Activated CD4-positive, alpha-beta T cell treated with anti-CD3 and anti-CD28 coated beads for 24 hours (primary cell): ENCODE measurements around the gene UNC80.

ENCODE experiments used
- DNase-seq, 2 donors: peaks; one replicate each; pipeline ENCODE4 v3.0.0-alpha.2; 2020; ENCODE audit warnings: low read depth in 2 of 2

Gene UNC80

DNA sequence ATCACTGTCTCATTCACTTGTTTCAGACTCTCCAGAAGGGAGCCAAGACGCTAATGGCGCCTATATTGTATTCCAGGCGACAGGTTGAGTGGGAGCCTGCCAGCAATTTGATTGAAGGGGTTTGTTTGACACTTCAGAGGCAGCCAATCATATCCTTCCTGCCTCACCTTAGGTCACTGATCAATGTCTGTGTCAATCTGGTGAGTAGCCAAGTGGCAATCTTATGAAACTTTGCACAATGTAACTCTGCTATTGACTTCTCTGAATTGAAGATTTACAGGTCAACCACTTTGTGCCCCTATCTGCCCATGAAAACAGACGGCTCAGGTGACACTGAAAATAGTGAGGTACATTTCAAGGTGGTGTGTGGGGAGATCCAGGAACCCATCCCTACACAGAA lies 198.1 kb downstream of the UNC80 start:
- no peak for DNase-seq

DNA sequence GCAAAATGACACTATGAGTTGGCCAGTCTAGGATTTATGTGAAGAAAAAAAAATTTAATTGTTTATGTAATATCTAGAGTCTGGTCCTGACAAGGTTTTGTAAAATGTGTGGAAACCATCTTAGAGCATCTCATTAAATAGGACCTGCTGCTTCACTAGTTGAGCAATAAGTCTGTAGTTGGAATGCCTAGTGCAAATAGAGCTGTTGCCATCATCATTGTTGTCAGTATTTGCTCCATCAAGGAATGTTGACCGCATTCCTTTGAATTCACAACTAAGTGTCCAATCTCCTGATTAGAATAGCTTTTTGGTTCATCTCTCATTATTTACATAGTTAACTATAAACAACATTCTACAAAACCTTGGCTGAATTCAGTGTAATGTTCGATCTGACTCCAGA lies 198.6 kb downstream of the UNC80 start:
- no peak for DNase-seq

DNA sequence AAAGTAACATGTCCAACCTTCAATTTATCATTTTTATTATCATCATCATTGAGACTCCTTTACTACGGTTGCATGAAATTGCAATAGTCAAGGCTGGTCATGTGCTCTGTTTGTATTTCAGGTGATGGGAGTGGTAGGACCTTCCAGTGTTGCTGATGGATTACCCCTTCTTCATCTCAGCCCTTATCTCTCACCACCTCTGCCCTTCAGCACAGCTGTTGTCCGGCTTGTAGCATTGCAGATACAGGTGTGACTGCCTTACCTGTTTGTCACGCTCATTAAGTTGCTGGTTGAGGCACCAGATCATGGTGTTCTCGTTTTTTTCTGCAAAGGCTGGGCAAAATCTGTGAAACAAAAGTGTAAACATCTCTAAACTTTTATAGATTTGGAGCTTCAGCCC lies 199.1 kb downstream of the UNC80 start:
- no peak for DNase-seq

DNA sequence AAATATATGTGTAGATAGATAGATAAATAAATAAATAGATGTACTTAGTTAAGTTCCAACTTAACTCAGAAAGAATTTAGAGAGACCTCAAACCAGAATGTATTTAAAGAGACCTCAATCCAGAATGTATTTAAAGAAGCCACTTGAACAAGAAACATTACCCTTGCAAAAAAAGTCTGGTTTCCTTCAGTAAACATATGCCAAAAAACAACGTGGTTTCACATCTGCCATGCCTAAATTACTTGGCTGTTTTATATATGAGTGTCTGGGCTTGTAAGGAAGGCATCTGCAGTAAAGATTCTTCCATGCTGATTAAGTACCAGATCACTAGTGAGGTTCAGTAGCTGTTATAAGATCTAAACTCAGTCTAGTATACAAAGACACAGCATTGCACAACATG lies 201.7 kb downstream of the UNC80 start:
- no peak for DNase-seq

DNA sequence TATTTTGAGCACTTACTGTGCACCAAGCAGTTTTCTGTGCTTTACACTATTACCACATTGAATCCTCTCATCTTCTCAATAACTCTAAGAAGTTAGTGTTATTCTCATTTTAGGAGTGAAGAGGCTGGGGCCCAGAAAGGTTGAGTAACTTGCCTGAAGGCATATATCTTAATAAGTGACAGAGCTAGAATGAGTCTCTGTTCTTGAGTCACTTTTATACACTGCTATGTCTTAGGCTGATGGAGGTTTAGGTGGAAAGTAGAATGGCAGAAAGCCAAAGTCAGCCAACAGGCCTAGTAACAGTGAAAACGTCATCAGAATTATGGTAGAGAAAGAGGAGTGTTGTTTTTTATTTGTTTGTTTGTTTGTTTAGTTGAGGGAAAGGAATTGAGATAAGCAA lies 202.9 kb downstream of the UNC80 start:
- no peak for DNase-seq

DNA sequence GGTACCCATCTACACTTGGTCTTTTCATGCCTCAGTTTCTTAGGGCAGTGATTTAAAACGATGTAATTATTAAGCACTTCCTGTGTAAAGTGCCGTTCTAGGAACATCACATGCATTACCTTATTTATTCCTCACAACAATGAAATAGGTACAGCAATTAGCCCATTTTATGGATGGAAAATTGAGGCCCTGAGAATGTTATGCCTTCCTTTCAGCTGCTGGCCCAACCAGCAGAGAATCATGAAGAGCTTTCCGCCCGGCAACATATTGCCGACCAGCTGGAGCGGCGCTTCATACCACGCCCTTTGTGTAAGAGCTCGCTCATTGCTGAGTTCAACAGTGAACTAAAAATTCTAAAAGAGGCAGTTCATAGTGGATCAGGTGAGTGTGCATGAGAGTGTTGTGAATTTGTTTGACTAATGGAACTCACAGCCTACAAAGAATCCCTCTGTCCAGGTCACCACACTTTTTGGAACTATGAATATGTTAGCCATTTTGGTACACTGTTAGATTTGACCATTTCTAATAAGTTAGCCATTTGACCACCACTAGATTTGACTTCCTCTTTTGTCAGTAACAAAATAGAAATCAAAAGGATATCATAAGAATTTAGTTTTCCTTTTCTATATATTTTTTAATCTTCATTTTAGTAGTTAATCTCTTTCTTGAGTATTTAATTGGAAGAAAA lies 205.2 kb downstream of the UNC80 start:
- DNase-seq = no peak

DNA sequence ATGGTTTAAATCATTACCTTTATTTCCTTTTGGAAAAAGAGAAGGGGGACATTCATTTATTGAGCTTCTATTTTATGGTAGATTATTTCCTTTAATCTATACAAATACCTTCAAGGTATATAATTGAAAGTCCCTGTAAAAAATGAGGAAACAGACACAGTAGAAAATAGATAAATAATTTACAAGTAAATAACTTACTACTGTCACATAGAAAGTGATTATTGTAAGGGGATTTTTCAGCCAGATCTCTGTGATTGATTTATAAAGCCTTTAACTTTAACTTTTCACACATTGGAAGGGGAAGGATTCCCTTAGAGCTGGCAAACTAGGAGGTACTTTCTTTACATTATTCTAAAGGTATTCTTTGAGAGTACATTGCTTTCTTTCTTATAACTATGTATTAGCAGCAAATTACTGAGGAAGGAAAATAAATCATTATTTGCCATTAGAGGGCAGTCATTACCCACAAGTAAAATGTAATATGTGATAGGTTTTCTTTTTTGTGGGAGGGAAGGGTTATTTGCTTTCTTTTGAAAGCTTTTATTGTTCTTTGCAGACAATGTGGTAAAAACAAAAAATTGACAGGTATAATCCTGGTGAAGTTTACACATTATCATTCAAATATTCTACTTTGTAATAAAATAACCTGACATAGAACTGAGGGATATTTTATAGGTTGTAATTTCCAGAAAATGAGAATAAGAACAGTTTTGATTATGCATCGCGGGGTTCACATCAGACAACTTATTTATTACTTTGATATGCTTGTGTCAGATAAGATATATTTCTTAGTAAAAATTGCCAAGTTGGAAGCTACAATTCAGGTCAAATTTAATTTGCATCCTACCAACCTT lies 206.0 kb downstream of the UNC80 start:
- DNase-seq = no peak

DNA sequence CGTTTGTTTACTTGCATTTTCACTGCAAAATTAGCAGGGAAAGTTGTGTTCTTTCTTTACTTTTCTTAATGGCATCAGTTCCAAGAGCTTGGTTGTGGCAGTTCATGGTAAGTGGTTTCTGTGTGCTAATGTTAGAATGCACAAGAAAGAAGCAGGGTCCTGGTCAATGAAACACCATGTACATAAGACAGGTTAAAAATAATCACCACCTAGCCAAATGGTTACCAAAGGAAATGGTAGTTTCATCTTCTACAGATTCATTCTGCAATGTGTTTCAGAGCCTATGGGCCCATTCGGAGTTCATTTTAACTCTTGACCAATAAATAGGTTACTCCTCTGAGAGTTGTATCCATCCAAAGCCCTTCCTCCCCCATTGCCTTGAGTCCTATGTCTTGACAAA lies 212.7 kb downstream of the UNC80 start:
- DNase-seq = no peak

DNA sequence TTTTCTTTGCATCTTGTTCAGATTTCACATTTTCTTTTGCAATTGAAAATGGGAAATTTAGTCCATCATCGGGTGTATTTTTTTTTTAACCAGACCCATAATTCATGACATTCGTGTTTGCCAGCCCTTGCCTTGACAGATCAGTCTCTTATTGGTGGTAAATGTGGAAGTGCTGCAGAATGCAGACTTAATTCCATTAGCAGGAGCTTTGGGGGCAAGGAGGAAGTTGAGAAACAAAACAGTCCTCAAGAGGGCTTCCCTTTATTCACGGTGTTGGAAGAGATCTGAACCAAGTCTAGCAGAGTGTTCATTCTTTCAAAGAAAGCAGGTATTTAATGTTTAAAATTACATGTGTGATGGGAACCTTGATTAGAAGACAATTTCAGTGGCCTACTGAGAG lies 214.2 kb downstream of the UNC80 start:
- DNase-seq = no peak

DNA sequence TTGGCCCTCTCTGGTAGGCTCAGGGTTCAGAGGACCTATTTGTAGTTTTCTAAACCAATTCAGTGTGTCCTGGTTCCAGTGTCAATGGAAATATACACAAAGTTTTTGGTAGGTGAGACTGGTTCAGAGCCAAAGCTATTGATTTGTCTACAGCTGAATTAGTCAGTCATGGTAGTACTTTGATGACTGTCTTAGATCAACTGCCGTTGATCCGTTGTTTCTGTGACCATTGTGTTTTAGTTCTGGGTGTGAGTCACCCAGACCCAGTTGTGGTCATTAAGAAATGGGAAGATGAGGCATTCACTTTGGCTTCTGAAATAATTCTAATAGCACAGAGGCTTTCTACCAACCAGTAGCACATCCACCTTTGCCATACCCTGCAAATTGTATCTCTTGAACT lies 214.8 kb downstream of the UNC80 start:
- no peak for DNase-seq

DNA sequence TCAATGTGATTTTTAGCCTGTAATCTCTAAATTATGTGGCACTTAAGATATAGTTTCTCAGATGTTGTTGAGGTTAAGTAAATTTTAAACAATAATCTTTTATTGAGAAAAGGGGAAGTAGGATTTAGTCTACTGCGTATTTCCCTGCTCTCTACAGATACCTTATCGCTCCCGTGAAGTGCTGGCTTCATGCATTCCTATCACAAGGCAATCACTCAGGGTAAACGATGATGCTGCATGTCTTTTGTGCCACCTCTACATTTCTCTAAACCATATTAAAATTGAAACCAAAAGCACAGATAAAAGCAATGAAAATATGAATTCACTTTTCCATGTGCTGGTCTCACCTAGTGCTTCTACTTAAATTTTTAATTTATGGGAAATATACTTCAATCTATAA lies 216.4 kb downstream of the UNC80 start:
- no peak for DNase-seq

DNA sequence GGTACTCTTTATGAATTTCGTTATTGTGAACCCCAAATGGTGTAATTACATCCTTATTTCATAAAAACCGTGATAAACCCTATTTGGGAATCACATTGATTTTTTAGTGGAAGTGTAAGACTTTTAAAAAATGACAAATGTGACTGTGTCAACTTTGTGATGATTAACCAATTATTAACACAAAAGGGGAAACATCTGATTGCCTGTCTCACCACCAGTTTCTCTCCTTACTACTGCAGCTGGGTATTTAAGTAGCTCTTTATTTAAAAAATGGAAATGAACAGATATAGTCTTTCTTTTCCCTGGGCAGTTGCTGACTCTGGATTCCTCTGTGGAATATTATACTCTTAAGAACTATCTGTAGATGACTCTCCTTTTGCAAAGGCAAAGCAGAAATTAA lies 219.2 kb downstream of the UNC80 start:
- DNase-seq = no peak

DNA sequence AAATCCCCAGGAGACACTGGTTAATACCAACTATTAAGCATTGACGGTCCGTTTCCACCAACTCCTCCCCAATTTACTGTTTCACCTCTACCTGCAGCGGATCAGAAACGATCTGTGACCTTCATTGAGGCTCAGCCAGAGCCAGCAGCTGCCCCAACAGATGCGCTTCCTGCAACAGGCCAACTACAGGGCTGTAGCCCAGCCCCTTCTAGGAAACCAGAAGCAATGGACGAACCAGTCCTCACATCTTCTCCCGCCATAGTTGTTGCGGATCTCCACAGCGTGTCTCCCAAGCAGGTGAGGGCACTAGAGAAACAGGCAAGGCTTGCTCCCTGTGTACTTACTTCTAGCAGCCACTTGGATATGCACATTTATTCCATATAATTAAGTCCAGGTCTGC lies 222.3 kb downstream of the UNC80 start:
- DNase-seq = no peak

DNA sequence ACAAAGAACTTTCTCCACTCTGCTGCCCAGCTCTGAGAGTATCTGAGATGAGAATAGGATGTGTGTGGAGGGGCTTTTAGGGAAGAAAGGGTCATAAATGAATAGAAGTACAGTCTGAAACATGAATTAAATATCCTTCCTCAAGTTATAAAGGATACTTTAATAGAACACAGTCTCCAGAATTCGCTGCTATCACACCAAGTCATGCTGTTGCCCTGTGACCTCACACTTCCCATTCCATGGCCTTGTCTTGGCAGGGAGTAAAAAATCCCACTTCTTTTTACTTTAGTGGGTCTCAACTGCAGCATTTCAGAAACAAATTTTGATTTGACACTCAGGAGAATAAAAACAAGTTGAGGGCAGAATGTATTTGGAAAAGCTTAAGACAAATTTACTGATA lies 227.0 kb downstream of the UNC80 start:
- no peak for DNase-seq

DNA sequence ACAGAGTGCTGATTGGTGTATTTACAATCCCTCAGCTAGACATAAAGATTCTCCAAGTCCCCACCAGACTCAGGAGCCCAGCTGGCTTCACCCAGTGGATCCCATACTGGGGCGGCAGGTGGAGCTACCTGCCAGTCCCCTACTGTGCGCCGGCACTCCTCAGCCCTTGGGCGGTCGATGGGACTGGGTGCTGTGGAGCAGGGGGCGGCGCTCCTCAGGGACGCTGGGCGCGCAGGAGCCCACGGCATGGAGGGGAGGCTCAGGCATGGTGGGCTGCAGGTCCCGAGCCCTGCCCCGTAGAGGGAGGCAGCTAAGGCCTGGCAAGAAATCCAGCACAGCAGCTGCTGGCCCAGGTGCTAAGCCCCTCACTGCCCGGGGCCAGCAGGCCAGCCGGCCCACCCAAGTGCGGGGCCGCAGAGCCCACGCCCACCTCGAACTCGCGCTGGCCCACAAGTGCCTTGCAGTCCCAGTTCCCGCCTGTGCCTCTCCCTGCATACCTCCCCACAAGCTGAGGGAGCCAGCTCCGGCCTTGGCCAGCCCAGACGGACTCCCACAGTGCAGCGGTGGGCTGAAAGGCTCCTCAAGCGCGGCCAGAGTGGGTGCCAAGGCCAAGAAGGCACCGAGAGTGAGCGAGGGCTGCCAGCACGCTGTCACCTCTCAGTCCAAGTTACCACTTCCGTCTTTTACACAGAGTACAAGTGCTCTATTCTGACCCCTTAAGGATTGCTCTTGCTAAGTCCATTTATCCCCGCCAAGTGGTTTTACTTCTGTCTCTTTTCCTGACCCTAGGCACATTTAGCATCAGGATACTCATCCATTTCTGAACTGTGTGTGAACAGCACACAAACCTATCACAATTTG lies 229.1 kb downstream of the UNC80 start:
- no peak for DNase-seq

DNA sequence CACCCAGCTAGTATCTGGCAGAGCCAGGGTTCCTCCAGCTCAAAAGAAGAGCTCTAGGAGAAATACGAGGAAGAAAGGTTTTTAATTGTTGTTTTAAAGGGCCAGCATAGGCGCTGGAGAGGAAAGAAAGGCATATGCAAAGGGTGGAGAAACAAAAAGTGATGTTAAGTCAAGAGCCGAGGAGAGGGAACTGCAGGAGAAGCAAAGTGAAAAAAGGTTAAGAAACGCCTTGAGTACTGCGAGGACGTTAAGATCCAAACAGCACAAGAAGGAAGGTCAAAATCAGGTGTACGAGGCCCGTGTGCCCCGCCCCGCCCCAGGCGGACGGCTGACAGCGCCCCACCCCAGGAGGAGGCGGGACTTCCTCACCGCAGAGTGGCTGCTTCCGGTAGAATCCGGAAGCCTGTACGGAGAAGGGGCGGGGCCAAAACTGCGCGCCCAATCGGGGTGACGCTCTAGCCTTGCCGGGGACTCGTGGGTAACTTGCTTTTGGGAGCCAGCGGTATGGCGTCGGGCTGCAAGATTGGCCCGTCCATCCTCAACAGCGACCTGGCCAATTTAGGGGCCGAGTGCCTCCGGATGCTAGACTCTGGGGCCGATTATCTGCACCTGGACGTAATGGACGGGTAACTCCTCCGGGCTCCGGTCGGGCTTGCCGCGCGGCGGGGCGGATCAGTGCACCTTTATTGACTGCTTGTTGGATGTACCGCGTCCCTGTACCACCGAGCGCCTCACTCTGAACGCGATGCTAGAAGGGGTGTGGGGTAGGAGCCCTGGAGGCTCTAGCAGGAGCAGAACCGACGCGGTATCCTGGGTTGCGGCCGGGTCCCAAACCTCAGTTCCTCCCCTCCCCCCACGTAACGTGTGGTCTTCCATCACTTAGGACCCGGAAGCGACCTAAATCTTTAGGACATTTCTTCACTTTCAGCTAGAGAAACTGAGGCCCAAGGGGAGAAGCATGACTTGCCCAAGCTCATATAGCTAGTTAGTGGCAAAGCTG lies 230.8 kb downstream of the UNC80 start, which contains the start of gene RPE:
Gene RPE, plus strand, starts transcription at position 481 of the 1,000 bp plus-strand sequence. Its CDS starts 24 bp downstream, at position 505.
- DNase-seq = peak; percentile 98

DNA sequence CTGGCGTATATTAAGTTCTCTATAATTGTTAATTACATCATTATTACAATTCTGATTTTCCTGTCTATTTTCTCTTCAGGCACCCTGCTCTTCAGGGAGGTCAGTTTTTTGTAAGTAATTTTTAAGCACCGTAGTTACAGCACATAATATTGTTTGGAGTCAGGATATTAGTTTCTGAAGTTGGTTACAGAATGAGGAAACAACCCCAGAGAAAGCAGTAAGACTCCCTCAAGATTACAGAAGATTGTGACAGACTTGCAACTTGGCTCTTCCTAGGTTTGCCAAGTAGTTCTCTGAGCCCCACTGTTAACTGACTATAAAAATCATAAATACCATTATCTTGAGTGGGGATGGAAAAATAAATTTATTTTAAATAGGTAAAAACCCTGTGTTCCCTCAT lies 231.7 kb downstream of the UNC80 start:
- DNase-seq = no peak

DNA sequence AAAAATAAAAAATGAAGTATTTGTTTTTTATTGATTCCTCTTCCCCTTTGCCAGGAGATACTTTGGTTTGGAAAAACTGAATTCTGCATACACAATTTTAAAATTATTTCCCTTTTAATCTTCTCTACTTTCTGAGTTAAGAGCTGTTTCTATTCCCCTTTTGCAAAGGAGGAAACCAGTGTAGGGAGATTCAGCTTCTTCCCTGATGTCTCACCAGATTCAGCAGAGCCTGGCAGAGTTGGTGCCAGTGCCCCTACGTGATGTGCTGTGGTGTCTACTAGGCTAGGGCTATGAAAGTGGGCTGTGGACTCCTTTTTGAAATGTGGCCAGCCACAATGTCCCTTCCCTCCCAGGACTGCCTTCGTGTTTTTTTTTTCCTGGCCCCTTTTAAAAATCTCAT lies 233.2 kb downstream of the UNC80 start:
- DNase-seq = no peak

DNA sequence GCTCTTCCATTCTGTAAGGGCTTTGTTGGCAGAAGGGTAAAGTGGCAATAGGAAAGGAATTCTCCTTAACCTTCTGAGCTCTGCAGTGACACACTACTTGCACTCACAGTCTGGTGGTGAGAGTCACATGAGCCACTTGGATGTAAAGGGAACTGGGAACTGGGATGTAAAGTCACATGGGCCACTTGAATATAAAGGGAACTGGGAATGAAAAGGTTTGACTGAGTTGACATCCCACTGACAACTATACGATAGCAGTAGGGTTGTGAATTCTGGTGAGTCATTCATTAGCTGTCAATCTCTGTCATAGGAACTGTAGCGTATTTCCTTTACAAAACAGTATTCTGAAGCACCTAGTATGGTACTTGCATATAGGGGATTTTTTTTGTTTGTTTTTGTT lies 236.3 kb downstream of the UNC80 start:
- DNase-seq = no peak

DNA sequence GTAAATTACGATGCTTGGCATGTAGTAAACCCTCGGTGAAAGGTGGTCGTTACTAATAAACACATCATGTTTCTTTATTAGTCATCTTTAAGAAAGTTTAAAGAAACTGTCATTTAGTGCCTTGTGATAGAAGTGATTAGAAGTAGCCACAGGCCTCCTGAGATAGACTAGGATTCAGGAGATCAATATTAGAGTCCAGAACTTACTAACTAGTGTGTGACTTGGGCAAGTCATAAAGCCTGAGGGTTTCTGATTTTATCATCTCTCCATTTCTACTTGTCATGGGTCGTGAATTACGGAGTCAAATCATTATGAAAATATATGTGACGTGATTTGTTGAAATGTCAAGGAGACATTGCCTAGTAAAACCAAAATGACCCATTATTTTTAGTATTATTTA lies 237.5 kb downstream of the UNC80 start:
- no peak for DNase-seq

DNA sequence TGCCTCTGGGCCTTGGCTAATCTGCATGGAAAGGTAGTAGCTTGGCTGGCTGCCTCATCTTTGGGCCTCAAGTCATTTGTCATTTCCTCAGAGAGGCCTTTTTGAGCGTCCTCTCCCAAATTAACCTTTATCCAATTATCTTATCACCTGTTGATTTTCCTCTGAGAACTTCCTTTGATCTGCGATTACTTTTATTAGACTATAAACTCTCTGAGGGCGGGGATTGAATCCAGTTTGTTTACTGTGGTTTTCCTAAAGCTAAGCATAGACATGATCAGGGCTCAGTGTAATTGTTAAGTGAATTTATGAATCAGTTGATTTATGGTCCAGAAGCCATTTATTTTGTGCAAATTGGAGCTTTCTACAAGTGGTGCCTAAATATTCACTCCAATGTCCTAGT lies 238.3 kb downstream of the UNC80 start:
- DNase-seq = no peak
